ENCODE measurements around the gene CPEB4.

DNA sequence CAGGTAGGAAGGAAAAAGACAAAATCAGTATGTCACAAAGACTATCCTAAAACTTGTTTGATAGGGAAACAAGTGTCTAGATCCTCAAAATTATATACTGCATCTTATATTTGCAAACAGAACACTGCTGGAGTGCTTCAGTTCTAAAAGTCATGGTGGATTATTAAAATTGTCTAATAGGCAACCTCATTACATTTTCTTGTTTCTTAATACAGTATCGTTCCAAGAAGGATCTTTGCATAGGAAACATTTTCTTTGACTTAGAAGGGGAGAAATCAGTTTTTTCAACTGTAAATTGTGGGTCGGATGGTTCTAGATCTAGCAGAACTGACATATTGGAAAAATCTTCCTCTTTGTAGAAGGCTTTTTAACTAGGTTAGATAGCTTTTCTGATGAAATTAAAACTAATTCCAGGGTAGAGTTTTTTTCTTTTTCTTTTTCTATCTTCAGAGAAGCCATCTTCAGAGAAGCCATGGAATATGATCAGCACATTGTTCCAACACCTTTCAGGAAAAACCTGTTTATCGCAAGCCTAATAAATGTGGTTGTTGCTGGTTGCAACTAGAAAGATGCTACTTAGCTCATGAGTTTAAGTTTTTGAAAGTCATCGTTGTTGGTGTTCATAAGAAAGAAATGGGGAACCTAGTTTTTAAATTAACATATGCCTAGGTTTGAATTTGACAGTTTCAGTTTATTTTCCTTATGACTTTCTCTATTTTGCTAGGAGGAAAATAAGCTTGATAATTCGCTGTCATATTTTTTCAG is 7.4 kb downstream of the CPEB4 start:
- no peak for TF ChIP-seq POLR2A (IDR thresholded peaks at IDR 0.05)
- TF ChIP-seq POLR2AphosphoS5 (IDR thresholded peaks at IDR 0.05), result peak; percentile 34
- TF ChIP-seq CTCF (IDR thresholded peaks at IDR 0.05), result no peak

All from prostate gland (tissue), 2 donors.